ENCODE data around the gene SAG. TPM values are rescaled to one million over a fixed set of nuclear protein-coding genes. Genes with fewer than 3 reads are reported as not detected.
A peak's percentile ranks its signal among the peaks of the same experiment; 100 is the strongest.

The SAG gene
- total RNA-seq, 2 experiments from 2014 or later: not detected

- POLR2A ChIA-PET: no interaction called here
- no peak overlapping the region for H3K4me3 Mint-ChIP-seq
- H3K27me3 Mint-ChIP-seq: no peaks in the 10 kb centered on the region
- no peak for DNase-seq
- CTCF ChIA-PET: interaction anchor here (0.9 to 1.2 kb wide), 6 partner anchors 9 to 120 kb away, joined by 3 to 5 read pairs (median 3); partner anchors contain the start of gene ATG16L1
- peaks cover 2% of the 10 kb centered on the region for H3K36me3 Mint-ChIP-seq (ENCODE audit: low read depth)
- no peak overlapping the region for H3K27ac Mint-ChIP-seq
- H3K9me3 Mint-ChIP-seq: no peaks in the 10 kb centered on the region
- peaks cover 36% of the 10 kb centered on the region for H3K4me1 Mint-ChIP-seq
These were observed 30.4 kb downstream of the SAG start for GRCh38 chr2:233338046-233338445.

- CTCF ChIA-PET: interaction anchor here (1.0 to 1.1 kb wide), 3 partner anchors 8 to 83 kb away, joined by 3 to 5 read pairs (median 3); no protein-coding TSS in a partner anchor
- no peak for DNase-seq
- Mint-ChIP-seq H3K4me3 (no peak overlapping the region), H3K27me3 (peaks cover 2% of the 10 kb centered on the region), H3K9me3 (no peaks in the 10 kb centered on the region), H3K4me1 (peaks cover 27% of the 10 kb centered on the region), H3K36me3 (ENCODE audit: low read depth) (peaks cover 2% of the 10 kb centered on the region), H3K27ac (no peak overlapping the region)
- POLR2A ChIA-PET: no interaction called here
These were observed 31.3 kb downstream of the SAG start for GRCh38 chr2:233338812-233339368.

GRCh38 chr2:233339427-233339826 is 31.8 kb downstream of the SAG start:
- POLR2A ChIA-PET: no interaction called here
- H3K4me3 Mint-ChIP-seq: no peak overlapping the region
- H3K4me1 Mint-ChIP-seq: peaks cover 22% of the 10 kb centered on the region
- H3K9me3 Mint-ChIP-seq: no peaks in the 10 kb centered on the region
- DNase-seq: no peak
- no peak overlapping the region for H3K27ac Mint-ChIP-seq
- CTCF ChIA-PET: no interaction called here
- peaks cover 2% of the 10 kb centered on the region for H3K27me3 Mint-ChIP-seq
- H3K36me3 Mint-ChIP-seq (ENCODE audit: low read depth): no peaks in the 10 kb centered on the region

GRCh38 chr2:233341296-233341695 is 33.7 kb downstream of the SAG start:
- peaks cover 13% of the 10 kb centered on the region for H3K4me1 Mint-ChIP-seq
- no peak overlapping the region for H3K4me3 Mint-ChIP-seq
- H3K9me3 Mint-ChIP-seq: no peaks in the 10 kb centered on the region
- H3K27me3 Mint-ChIP-seq: peaks cover 2% of the 10 kb centered on the region
- H3K27ac Mint-ChIP-seq: no peak overlapping the region
- POLR2A ChIA-PET: no interaction called here
- CTCF ChIA-PET: interaction anchor here (1.1 to 2.9 kb wide), 3 partner anchors 9 to 13 kb away, joined by 3 to 12 read pairs (median 6); partner anchors contain the start of gene DGKD
- DNase-seq: no peak
- no peaks in the 10 kb centered on the region for H3K36me3 Mint-ChIP-seq (ENCODE audit: low read depth)

GRCh38 chr2:233342301-233342700 is 34.7 kb downstream of the SAG start:
- DNase-seq: no peak
- peaks cover 13% of the 10 kb centered on the region for H3K4me1 Mint-ChIP-seq
- H3K27me3 Mint-ChIP-seq: peaks cover 2% of the 10 kb centered on the region
- H3K9me3 Mint-ChIP-seq: no peaks in the 10 kb centered on the region
- no peaks in the 10 kb centered on the region for H3K36me3 Mint-ChIP-seq (ENCODE audit: low read depth)
- POLR2A ChIA-PET: no interaction called here
- CTCF ChIA-PET: interaction anchor here (0.6 to 2.9 kb wide), 4 partner anchors 8 to 60 kb away, joined by 3 to 12 read pairs (median 4); no protein-coding TSS in a partner anchor
- no peak overlapping the region for H3K27ac Mint-ChIP-seq
- no peak overlapping the region for H3K4me3 Mint-ChIP-seq

GRCh38 chr2:233343171-233343705 is 35.6 kb downstream of the SAG start:
- peaks cover 8% of the 10 kb centered on the region for H3K4me1 Mint-ChIP-seq
- H3K27me3 Mint-ChIP-seq: peaks cover 2% of the 10 kb centered on the region
- DNase-seq: no peak
- no peaks in the 10 kb centered on the region for H3K9me3 Mint-ChIP-seq
- H3K27ac Mint-ChIP-seq: peak overlapping the region; percentile 57
- no peak overlapping the region for H3K4me3 Mint-ChIP-seq
- POLR2A ChIA-PET: no interaction called here
- no peaks in the 10 kb centered on the region for H3K36me3 Mint-ChIP-seq (ENCODE audit: low read depth)
- CTCF ChIA-PET: interaction anchor here (0.6 to 2.0 kb wide), 4 partner anchors 10 to 31 kb away, joined by 3 to 5 read pairs (median 3); no protein-coding TSS in a partner anchor

- peaks cover 23% of the 10 kb centered on the region for H3K4me1 Mint-ChIP-seq
- no peaks in the 10 kb centered on the region for H3K36me3 Mint-ChIP-seq (ENCODE audit: low read depth)
- H3K27ac Mint-ChIP-seq: no peak overlapping the region
- H3K4me3 Mint-ChIP-seq: no peak overlapping the region
- DNase-seq: no peak
- no peaks in the 10 kb centered on the region for H3K9me3 Mint-ChIP-seq
- peaks cover 2% of the 10 kb centered on the region for H3K27me3 Mint-ChIP-seq
- ChIA-PET CTCF (interaction anchor here (0.6 to 1.6 kb wide), 5 partner anchors 8 to 740 kb away, joined by 3 to 4 read pairs (median 3); partner anchors contain the start of gene DGKD), POLR2A (no interaction called here)
These were observed 38.8 kb downstream of the SAG start for GRCh38 chr2:233346376-233346775.

- ChIA-PET CTCF (interaction anchor here (0.6 to 1.0 kb wide), 3 partner anchors 9 to 740 kb away, joined by 3 read pairs; no protein-coding TSS in a partner anchor), POLR2A (no interaction called here)
- H3K9me3 Mint-ChIP-seq: no peaks in the 10 kb centered on the region
- no peak overlapping the region for H3K27ac Mint-ChIP-seq
- no peak for DNase-seq
- H3K4me3 Mint-ChIP-seq: no peak overlapping the region
- H3K27me3 Mint-ChIP-seq: peaks cover 2% of the 10 kb centered on the region
- peaks cover 25% of the 10 kb centered on the region for H3K4me1 Mint-ChIP-seq
- H3K36me3 Mint-ChIP-seq (ENCODE audit: low read depth): no peaks in the 10 kb centered on the region
These were observed 39.3 kb downstream of the SAG start for GRCh38 chr2:233346930-233347329.

- no peaks in the 10 kb centered on the region for H3K36me3 Mint-ChIP-seq (ENCODE audit: low read depth)
- peak overlapping the region; percentile 62 for H3K27ac Mint-ChIP-seq
- H3K4me1 Mint-ChIP-seq: peaks cover 39% of the 10 kb centered on the region
- DNase-seq: no peak
- H3K9me3 Mint-ChIP-seq: no peaks in the 10 kb centered on the region
- no peaks in the 10 kb centered on the region for H3K27me3 Mint-ChIP-seq
- H3K4me3 Mint-ChIP-seq: no peak overlapping the region
- ChIA-PET POLR2A (no interaction called here), CTCF (interaction anchor here (0.6 to 2.7 kb wide), 5 partner anchors 8 to 670 kb away, joined by 3 to 12 read pairs (median 3); no protein-coding TSS in a partner anchor)
These were observed 41.7 kb downstream of the SAG start for GRCh38 chr2:233349005-233349998.

GRCh38 chr2:233350708-233351107 is 43.1 kb downstream of the SAG start:
- H3K9me3 Mint-ChIP-seq: no peaks in the 10 kb centered on the region

GRCh38 chr2:233351423-233351822 is 43.8 kb downstream of the SAG start:
- H3K36me3 Mint-ChIP-seq (ENCODE audit: low read depth): peaks cover 13% of the 10 kb centered on the region
- peaks cover 53% of the 10 kb centered on the region for H3K4me1 Mint-ChIP-seq
- H3K4me3 Mint-ChIP-seq: no peak overlapping the region
- ChIA-PET CTCF (interaction anchor here (0.7 to 2.7 kb wide), 2 partner anchors 10 to 20 kb away, joined by 3 to 12 read pairs; no protein-coding TSS in a partner anchor), POLR2A (no interaction called here)
- no peak for DNase-seq
- no peak overlapping the region for H3K27ac Mint-ChIP-seq
- no peaks in the 10 kb centered on the region for H3K27me3 Mint-ChIP-seq
- H3K9me3 Mint-ChIP-seq: no peaks in the 10 kb centered on the region

More at GRCh38 chr2:233350708-233351107, 43.1 kb downstream of the SAG start:
- Mint-ChIP-seq H3K27ac (no peak overlapping the region), H3K4me1 (peaks cover 46% of the 10 kb centered on the region), H3K27me3 (no peaks in the 10 kb centered on the region), H3K4me3 (no peak overlapping the region), H3K36me3 (ENCODE audit: low read depth) (peaks cover 6% of the 10 kb centered on the region)
- DNase-seq: no peak
- CTCF ChIA-PET: interaction anchor here (0.7 to 2.7 kb wide), 2 partner anchors 10 to 291 kb away, joined by 4 to 12 read pairs; partner anchors contain the start of gene INPP5D
- POLR2A ChIA-PET: no interaction called here

- H3K27ac Mint-ChIP-seq: peak overlapping the region; percentile 65
- no peak overlapping the region for H3K4me3 Mint-ChIP-seq
- no peak for DNase-seq
These were observed 44.7 kb downstream of the SAG start for GRCh38 chr2:233352141-233352842.

More at GRCh38 chr2:233352141-233352842, 44.7 kb downstream of the SAG start:
- Mint-ChIP-seq H3K9me3 (no peaks in the 10 kb centered on the region), H3K4me1 (peaks cover 62% of the 10 kb centered on the region), H3K36me3 (ENCODE audit: low read depth) (peaks cover 20% of the 10 kb centered on the region), H3K27me3 (no peaks in the 10 kb centered on the region)
- ChIA-PET POLR2A (no interaction called here), CTCF (interaction anchor here (0.7 kb wide), 1 partner anchor 21 kb away, joined by 3 read pairs; no protein-coding TSS in a partner anchor)
